Upper lobe of right lung (tissue), 1 donor: ENCODE results near the gene SYNE1. TPM values are rescaled to one million over a fixed set of nuclear protein-coding genes. Genes with fewer than 3 reads are reported as not detected.

Experiments
- ATAC-seq: fragments of 200-7000 bp; cut with Tn5 transposase; one replicate; pipeline ENCODE4 v1.9.1; 2020; ENCODE audit warnings: mild to moderate bottlenecking, moderate library complexity
- DNase-seq: peaks from one replicate; pipeline ENCODE4 v3.0.0-alpha.2; 2020
- H3K27ac ChIP-seq: fragments of 200-600 bp; one replicate; pipeline ENCODE4 v1.8.0; 2022
- H3K27me3 ChIP-seq: fragments of 200-600 bp; one replicate; pipeline ENCODE4 v1.8.0; 2022; ENCODE audit warnings: mild to moderate bottlenecking
- H3K36me3 ChIP-seq: fragments of 200-600 bp; one replicate; pipeline ENCODE4 v1.8.0; 2022
- H3K4me1 ChIP-seq: fragments of 200-600 bp; one replicate; pipeline ENCODE4 v1.8.0; 2022
- H3K4me3 ChIP-seq: fragments of 200-600 bp; one replicate; pipeline ENCODE4 v1.8.0; 2022; ENCODE audit warnings: mild to moderate bottlenecking
- H3K9me3 ChIP-seq: fragments of 200-600 bp; one replicate; pipeline ENCODE4 v1.8.0; 2022
- intact Hi-C: fragments of 100-400 bp; cut with DNase I; formaldehyde crosslinking; loops from one replicate; pipeline ENCODE4 v1.11.0; 2022
- total RNA-seq: library from RNA; stranded (reverse); fragmentation: NEBNext Ultra II Directional; extraction: Animal tissue kit (Norgen Biotek cat#: 25700); gene quantifications from one replicate; pipeline ENCODE4 v1.2.1, GENCODE V29; 2021
- TF ChIP-seq, protein P1 (sequence below): fragments of 200-600 bp; IDR thresholded peaks from one replicate; pipeline ENCODE4 v1.8.0; 2022; ENCODE audit warnings: antibody characterized with exemption
- donor health status: DM: no; HTN: yes; CAD: no; lungs with severe emphysema.

The SYNE1 gene
- total RNA-seq, 1 donor from 2014 or later = 168 TPM

DNA sequence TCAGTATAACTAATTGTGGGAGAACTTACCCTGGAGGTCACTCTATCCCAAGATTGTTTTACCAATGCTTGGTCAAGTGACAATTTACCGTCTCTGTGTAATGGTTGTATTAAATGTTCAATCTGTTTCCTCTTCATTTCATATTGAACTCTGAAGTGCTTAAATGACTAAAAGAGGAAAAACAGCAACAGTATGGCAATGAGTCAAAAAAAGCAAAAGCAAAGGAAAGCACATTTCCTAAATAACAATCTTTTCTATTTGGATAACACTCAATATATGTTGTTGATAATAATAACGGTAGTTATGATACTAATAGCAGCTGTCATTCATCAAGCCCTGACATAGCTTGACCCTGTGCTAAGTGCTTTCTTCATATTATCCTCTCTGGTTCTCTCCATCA, 152.4 kb downstream of the SYNE1 start:
- TF ChIP-seq, protein P1, sequence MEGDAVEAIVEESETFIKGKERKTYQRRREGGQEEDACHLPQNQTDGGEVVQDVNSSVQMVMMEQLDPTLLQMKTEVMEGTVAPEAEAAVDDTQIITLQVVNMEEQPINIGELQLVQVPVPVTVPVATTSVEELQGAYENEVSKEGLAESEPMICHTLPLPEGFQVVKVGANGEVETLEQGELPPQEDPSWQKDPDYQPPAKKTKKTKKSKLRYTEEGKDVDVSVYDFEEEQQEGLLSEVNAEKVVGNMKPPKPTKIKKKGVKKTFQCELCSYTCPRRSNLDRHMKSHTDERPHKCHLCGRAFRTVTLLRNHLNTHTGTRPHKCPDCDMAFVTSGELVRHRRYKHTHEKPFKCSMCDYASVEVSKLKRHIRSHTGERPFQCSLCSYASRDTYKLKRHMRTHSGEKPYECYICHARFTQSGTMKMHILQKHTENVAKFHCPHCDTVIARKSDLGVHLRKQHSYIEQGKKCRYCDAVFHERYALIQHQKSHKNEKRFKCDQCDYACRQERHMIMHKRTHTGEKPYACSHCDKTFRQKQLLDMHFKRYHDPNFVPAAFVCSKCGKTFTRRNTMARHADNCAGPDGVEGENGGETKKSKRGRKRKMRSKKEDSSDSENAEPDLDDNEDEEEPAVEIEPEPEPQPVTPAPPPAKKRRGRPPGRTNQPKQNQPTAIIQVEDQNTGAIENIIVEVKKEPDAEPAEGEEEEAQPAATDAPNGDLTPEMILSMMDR = no peak
- H3K27me3 ChIP-seq = no peaks in the 10 kb centered on the region
- DNase-seq = no peak
- H3K9me3 ChIP-seq = no peaks in the 10 kb centered on the region
- intact Hi-C loops = no loop called here
- no peaks in the 10 kb centered on the region for H3K4me1 ChIP-seq
- no peak overlapping the region for H3K4me3 ChIP-seq
- H3K27ac ChIP-seq = no peak overlapping the region
- no peaks in the 10 kb centered on the region for H3K36me3 ChIP-seq
- no peak for ATAC-seq

GRCh38 chr6:152482289-152482688, 154.9 kb downstream of the SYNE1 start:
- no peak overlapping the region for H3K4me3 ChIP-seq
- H3K36me3 ChIP-seq = no peaks in the 10 kb centered on the region
- ATAC-seq (no peak), DNase-seq (no peak)
- TF ChIP-seq, protein P1 = no peak
- H3K9me3 ChIP-seq = no peaks in the 10 kb centered on the region
- intact Hi-C loops = no loop called here
- H3K27me3 ChIP-seq = no peaks in the 10 kb centered on the region
- H3K27ac ChIP-seq = no peak overlapping the region
- no peaks in the 10 kb centered on the region for H3K4me1 ChIP-seq

DNA sequence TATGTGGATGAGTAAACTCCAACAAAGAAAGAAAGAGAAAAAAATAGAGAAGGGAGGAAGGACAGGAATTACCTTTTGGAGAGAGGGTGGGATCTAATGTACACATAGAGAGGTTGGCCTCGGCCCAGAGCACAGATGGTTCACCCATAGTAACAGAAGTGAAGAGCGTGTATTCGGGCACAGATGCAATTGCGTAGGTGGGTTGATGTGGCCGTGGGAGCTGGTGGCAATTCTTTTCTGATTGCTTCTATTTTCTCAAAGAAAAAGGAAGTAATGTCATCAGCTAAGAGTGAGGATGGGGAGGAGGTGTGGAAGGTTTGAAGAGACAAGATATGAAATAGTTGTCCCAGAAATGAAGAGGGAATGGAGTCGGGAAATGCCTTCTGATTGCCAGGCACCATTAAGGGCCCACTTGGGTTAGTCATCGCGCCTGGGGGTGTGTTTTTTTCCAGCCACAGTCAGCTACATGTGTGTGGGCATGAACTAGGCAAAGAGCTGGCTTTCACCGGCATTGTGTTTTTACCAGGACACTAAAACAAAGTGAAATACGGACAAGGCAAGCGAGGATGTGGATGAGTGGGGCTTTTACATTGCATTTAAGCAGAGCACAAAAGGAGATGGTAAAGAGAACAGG, 158.7 kb downstream of the SYNE1 start:
- no peak overlapping the region for H3K27ac ChIP-seq
- no peaks in the 10 kb centered on the region for H3K27me3 ChIP-seq
- H3K4me3 ChIP-seq = no peak overlapping the region
- ATAC-seq (no peak), DNase-seq (no peak)
- H3K36me3 ChIP-seq = no peaks in the 10 kb centered on the region
- intact Hi-C loops = no loop called here
- no peaks in the 10 kb centered on the region for H3K9me3 ChIP-seq
- TF ChIP-seq, protein P1 = no peak
- no peaks in the 10 kb centered on the region for H3K4me1 ChIP-seq

DNA sequence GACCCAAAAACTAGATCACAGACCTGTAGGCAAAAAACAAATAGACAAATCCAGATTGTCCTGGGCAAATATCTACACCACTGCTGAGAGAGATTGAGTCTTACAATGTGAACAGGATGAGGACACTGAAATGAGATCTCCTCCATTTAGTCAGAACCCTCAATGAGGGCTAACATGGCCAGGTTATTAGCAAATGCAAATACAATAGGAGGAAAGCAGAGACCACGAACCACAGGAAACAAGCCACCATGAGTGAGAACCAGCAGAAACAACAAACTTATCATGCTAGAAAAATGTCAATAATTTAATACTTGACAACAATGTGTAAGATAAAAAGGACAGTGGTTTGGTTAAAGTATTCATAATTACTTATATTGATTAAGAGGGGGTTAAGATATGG, 162.8 kb downstream of the SYNE1 start:
- no peak overlapping the region for H3K27ac ChIP-seq
- H3K4me3 ChIP-seq = no peak overlapping the region
- no peak for DNase-seq
- no peaks in the 10 kb centered on the region for H3K36me3 ChIP-seq
- no peaks in the 10 kb centered on the region for H3K4me1 ChIP-seq
- TF ChIP-seq, protein P1 = no peak
- ATAC-seq = no peak
- H3K9me3 ChIP-seq = no peaks in the 10 kb centered on the region
- no peaks in the 10 kb centered on the region for H3K27me3 ChIP-seq
- intact Hi-C loops = no loop called here

GRCh38 chr6:152472325-152472724, 164.8 kb downstream of the SYNE1 start:
- Histone ChIP-seq H3K27me3 (no peaks in the 10 kb centered on the region), H3K4me1 (no peaks in the 10 kb centered on the region), H3K27ac (no peak overlapping the region), H3K4me3 (no peak overlapping the region), H3K9me3 (no peaks in the 10 kb centered on the region), H3K36me3 (no peaks in the 10 kb centered on the region)
- TF ChIP-seq, protein P1 = no peak
- intact Hi-C loops = no loop called here
- DNase-seq (no peak), ATAC-seq (no peak)
